ENCODE data around the gene PKD1L1. TPM values are rescaled to one million over a fixed set of nuclear protein-coding genes. Genes with fewer than 3 reads are reported as not detected.
"Not testable (repeated sequence)": the region's sequence is repeated elsewhere in the genome, so short reads cannot be mapped to it uniquely, and the experiment has no call there.

The PKD1L1 gene
- polyA plus RNA-seq, 4 donors = 0.11 to 0.27 (median 0.21) TPM

- DNase-seq (ENCODE audit: low read depth in 4 of 4, low spot score in 3 of 4) = no peak
Observed at GRCh38 chr7:47775238-47775637, 173.0 kb downstream of the PKD1L1 start.

- no peak for DNase-seq (ENCODE audit: low read depth in 4 of 4, low spot score in 3 of 4)
Observed at GRCh38 chr7:47772492-47772891, 175.8 kb downstream of the PKD1L1 start.

DNA sequence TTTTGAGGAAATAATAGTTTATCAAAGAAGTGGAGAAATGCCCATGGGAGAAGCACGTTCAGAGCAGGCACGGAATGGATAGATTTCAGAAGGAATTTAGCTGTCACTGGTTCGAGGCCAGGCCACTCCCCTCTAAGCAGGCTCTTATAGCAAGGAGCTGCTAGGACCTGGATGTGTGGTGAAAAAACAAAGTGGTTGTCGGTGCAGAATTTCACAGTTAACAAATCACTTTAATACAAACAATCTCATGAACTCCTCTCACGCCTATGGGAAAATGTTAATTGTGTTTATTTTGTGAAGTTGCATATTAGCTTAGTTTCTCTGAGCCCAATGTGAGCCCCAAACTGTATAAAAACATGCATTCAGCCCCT is 176.3 kb downstream of the PKD1L1 start:
- no peak for DNase-seq (ENCODE audit: low read depth in 4 of 4, low spot score in 3 of 4)

GRCh38 chr7:47771336-47771989 is 176.8 kb downstream of the PKD1L1 start:
- DNase-seq (ENCODE audit: low read depth in 4 of 4, low spot score in 3 of 4) = no peak

- DNase-seq (ENCODE audit: low read depth in 4 of 4, low spot score in 3 of 4) = no peak
Observed at GRCh38 chr7:47766126-47766525, 182.1 kb downstream of the PKD1L1 start.

- DNase-seq (ENCODE audit: low read depth in 4 of 4, low spot score in 3 of 4) = no peak
Observed at GRCh38 chr7:47765373-47765979, 182.8 kb downstream of the PKD1L1 start.

DNA sequence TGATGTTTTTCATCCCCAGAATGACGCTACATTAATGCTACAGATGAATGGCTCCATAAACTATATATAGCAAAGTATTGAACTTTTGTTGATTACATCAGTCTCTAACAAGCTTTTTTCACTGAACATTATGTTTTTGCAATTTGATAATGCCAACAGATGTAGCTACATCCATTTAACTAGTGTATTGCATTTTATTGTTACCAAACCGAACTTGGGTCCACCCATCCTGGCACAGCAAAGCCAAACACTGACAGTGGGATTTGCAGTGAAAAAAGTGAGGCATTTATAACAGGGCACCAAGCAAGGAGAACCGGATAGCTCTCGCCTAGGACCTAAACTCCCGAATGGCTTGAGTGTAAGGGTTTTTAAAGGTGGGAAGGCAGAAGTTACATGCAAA is 183.5 kb downstream of the PKD1L1 start:
- no peak for DNase-seq (ENCODE audit: low read depth in 4 of 4, low spot score in 3 of 4)

GRCh38 chr7:47763063-47763974 is 184.9 kb downstream of the PKD1L1 start:
- DNase-seq (ENCODE audit: low read depth in 4 of 4, low spot score in 3 of 4) = no peak

DNA sequence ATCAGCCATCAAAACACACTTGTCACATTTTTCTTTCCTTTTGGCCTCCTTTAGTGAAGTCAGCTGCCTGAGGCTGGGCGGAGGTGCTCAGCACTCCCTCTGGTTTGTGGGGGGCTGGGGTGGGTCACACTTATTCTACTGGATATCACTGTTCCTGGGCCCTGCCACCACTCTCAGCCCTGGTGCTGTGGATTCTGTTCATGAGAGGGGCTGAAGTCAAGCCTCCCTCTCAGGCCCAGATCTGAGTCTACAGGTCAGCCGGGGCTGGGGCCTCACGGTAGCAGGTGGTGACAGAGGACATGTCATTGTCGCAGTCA is 185.6 kb downstream of the PKD1L1 start:
- no peak for DNase-seq (ENCODE audit: low read depth in 4 of 4, low spot score in 3 of 4)

- DNase-seq (ENCODE audit: low read depth in 4 of 4, low spot score in 3 of 4) = no peak
Observed at GRCh38 chr7:47762207-47762606, 186.1 kb downstream of the PKD1L1 start.

GRCh38 chr7:47759056-47759706 is 189.1 kb downstream of the PKD1L1 start:
- DNase-seq (ENCODE audit: low read depth in 4 of 4, low spot score in 3 of 4) = no peak

DNA sequence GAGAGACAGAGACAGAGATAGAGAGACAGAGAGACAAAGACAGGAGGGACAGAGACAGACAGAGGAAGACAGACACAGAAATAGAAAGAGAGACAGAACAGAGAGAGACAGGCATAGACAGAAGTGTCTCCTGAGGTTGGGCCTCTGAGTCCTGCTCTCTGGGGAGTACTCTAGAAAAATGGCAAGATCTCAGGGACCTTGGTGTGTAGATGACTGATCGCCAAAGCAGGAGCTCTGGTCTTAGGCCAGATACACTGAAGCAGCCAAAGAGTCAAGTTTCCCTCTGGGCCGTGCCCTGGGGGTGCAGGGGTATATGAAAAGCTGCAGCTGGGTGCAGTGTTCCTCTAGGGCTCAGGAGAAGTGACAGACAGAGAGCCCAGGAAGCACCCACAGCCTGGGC is 189.7 kb downstream of the PKD1L1 start:
- DNase-seq (ENCODE audit: low read depth in 4 of 4, low spot score in 3 of 4) = no peak

GRCh38 chr7:47757921-47758411 is 190.3 kb downstream of the PKD1L1 start:
- no peak for DNase-seq (ENCODE audit: low read depth in 4 of 4, low spot score in 3 of 4)

- DNase-seq (ENCODE audit: low read depth in 4 of 4, low spot score in 3 of 4) = no peak
Observed at GRCh38 chr7:47756636-47757035, 191.6 kb downstream of the PKD1L1 start.

DNA sequence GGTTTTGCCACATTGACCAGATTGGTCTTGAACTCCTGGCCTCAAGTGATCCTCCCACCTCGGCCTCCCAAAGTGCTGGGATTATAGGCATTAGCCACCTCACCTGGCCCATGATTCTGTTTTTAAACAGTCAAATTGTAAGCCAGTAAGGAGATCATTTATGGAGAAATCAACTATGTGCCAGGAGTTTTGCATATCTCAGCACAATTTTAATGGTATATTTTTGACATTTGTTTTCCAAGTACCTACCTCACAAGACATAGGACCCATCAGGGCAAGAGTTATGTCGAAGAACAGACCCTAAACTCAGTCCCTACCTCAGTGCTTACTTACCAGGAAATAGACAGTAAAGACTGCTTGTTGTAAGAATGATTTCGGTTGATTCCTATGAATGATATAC is 193.0 kb downstream of the PKD1L1 start:
- DNase-seq (ENCODE audit: low read depth in 4 of 4, low spot score in 3 of 4) = no peak

DNA sequence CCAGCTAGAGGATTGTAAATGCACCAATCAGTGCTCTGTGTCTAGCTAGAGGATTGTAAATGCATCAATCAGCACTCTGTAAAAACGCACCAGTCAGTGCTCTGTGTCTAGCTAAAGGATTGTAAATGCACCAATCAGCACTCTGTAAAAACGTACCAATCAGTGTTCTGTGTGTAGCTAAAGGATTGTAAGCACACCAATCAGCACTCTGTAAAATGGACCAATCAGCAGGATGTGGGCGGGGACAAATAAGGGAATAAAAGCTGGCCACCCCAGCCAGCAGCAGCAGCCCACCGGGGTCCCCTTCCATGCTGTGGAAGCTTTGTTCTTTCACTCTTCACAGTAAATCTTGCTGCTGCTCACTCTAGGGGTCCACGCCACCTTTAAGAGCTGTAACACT is 196.5 kb downstream of the PKD1L1 start:
- DNase-seq (ENCODE audit: low read depth in 4 of 4, low spot score in 3 of 4) = not testable (repeated sequence)

GRCh38 chr7:47751043-47751442 is 197.2 kb downstream of the PKD1L1 start:
- DNase-seq (ENCODE audit: low read depth in 4 of 4, low spot score in 3 of 4) = no peak

DNA sequence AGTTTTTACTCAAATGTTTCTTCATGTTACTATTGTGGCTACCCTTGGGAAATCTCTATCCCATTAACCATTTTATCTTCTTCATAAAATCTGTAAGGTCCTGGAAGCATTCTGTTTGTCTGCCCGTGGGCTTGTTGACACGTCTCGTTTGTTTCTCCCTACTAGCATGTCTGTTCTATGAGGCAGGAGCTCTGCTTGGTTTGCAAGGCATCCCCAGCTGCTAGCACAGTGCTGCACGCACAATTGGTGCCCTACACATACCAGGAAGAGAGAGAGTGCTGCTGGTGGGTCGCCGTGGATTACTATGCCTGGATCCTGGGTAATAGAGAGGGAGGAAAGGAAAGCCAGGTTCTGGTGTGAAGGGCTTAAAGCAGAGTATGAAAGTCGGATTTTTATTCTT is 200.2 kb downstream of the PKD1L1 start:
- no peak for DNase-seq (ENCODE audit: low read depth in 4 of 4, low spot score in 3 of 4)

GRCh38 chr7:47747160-47747559 is 201.1 kb downstream of the PKD1L1 start:
- DNase-seq (ENCODE audit: low read depth in 4 of 4, low spot score in 3 of 4) = no peak

DNA sequence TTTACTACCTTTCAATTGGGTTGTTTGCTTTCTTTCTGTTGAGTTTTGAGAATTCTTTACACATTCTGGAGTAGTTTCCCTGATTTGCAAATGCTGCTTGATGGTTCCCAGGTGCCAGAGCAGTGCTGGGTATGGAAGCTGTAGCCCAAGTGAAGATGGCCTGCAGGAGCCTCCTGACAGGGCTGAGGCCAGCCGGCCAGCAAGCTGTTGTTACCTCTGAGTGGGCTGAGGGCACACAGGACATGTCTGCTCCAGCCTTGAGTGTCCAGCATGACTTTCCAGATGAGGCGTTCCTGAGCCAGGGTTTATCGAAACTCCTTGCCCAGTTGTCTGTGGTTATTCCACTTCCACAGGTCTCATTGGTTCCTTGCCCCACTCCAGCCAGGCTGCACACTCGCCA is 201.8 kb downstream of the PKD1L1 start:
- DNase-seq (ENCODE audit: low read depth in 4 of 4, low spot score in 3 of 4) = no peak

DNA sequence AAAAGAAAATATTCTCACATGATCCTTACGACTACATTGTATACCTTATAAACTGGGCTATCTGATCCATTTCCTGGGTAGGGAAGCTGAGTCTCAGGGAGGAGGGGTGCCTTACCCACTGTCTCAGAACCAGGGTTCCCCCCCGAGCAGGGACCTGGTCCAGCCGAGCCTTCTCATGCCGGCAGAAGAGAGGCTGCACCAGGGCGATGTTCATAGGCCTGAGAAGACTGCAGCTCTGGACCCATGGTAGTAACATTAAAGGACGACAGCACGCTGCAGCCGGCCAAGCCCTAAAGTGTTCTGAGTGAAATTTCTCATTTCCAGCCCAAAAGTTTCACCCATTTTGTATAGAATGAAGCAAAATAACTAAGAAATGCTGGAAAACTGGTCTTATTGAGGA is 203.4 kb downstream of the PKD1L1 start:
- no peak for DNase-seq (ENCODE audit: low read depth in 4 of 4, low spot score in 3 of 4)
